GM12801 (cell line): ENCODE results near the gene OTUD4.

Source experiments
- CTCF ChIP-seq: IDR thresholded peaks from one replicate; pipeline ENCODE4 v1.5.1; 2011; ENCODE audit warnings: control low read depth; ENCODE audit not compliant: insufficient read length; ENCODE audit errors: extremely low read depth

The OTUD4 gene

DNA sequence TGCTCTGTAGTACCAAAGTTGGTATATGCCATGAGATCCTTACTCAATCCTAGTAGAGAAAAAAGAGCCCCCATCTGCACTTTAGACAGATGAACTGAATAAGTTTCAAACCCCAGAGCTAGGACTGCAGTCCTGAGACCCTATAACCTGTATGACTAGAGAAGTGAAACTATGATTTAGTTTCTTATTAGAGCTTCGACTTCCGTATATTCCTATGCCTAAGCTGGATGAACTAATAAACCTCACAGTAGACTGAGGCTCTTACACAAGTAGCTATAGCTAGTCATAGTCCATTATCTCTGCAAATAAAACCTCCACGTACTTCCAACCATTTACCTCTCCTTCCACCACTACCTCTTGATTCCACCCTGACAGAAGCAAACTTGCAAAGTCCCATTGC lies 6.3 kb upstream of the OTUD4 start:
- no peak for TF ChIP-seq CTCF

GRCh38 chr4:145183581-145183980 lies 3.2 kb upstream of the OTUD4 start:
- no peak for TF ChIP-seq CTCF

DNA sequence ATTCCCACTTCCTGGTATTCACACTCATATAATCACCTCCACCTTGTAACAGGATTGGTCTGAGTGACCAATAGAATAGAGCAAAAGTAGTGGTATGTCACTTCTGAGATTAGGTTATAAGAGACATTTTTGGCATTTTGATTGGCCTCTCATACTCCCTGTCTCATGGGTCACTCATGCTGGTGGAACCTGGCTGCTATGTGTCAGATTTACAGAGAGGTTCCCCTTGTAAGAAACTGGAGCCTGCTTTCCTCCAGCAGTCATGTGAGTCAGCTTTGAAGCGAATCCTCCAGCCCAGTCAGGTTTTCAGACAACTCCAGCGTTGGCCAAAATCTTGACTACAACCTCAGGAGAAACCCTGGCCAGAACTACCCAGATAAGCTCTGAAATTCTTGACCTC lies 2.6 kb upstream of the OTUD4 start:
- no peak for TF ChIP-seq CTCF

DNA sequence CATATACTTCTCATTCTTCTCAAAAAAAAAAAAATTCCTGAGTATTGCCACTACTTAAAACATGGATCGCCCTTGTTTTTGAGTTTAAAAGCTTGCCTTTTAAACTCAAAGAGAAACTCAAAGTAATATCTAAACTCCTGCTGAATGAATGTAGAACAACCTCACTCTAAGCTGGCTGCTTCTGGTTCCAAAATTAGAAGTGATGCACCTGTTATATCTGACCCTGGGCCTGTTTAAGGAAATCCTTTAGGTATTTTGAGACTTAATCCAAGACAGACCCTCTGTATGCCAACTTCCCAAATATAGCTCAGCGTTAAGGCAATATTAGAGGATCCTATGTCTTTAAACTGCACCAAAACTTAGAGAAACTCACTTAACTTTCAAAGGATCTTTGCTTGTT lies 1.8 kb upstream of the OTUD4 start:
- no peak for TF ChIP-seq CTCF

DNA sequence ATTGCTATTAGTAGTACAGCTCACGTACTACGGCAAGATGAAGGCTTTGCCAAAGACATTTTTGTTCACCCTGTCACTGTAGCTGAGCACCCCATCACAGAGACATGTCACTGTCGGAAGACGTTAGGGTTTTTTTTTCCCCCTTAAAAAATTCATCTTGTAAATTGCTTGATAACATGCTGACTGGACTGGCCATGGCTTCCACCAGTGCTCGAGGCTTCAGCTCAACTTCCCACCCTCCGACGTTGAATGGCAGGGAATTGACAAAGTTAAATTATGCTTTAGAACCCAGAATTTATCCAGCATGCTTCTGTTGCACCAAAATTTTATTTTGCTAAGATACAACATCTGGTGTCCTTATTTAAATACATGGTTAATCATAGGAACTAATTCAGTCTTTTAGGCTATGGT lies 707 bp upstream of the OTUD4 start:
- no peak for TF ChIP-seq CTCF

DNA sequence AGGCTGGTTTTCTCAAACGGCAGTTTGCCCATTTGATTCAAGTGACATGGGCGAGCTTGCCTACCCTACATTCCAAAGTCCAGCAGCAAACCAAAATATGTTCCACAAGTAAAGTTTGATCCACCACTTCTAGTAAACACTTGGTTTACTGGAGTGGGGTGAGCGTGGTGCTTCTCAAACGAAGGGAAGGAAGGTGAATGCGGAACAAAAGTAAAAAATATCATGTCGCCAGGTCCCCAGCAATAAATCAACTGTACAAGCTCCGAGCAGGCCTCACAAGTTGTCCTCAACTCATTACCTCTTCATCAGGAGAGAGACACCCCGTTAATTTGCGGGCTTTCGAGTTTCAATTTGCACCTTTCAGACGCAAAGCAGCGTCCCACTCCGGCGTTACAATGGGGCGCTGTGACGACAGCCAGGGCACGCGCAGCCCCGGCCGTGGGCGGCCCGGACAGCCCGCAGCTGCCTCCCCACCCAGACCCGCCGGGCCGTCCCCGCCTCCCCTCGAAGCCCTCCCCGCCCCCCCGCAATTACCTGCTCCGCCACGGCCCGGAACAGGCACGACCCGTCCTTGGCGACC lies 1.0 kb downstream of the OTUD4 start:
- TF ChIP-seq CTCF, result no peak

DNA sequence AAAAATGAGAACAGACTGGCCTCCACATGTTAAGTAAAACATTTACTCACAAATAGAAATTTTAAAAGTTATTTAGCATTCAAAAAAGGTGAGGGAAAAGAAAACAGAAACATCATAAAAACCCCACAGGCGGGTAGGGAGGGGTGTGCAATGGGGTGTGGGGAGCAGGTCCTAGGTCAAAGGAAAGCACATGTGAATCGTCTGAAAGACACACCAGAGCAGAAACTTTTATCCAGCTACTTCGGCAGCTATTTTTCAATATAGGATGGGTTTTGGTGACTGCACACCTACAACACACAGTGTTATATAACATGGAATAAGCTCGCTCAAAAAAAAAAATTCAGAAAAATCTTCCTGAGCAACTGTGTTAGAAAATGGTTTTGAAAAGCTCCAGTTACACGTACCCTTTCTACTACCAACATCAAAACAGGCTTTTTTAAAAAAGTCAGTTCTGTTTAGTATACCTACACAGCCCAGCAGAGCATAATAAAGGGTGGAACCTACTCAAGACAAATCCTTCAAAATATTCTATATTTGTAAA lies 1.6 kb downstream of the OTUD4 start:
- no peak for TF ChIP-seq CTCF
